GM12874 (cell line): ENCODE data around the gene CREBBP.

Experiments used
- CTCF ChIP-seq: IDR thresholded peaks from 2 replicates; pipeline ENCODE4 v1.5.1; 2011; ENCODE audit warnings: low read depth, mild to moderate bottlenecking, control low read depth, low read length, moderate library complexity; ENCODE audit not compliant: insufficient read depth

CREBBP gene

GRCh38 chr16:3837851-3838586 is 42.5 kb downstream of the CREBBP start:
- no peak for TF ChIP-seq CTCF

- TF ChIP-seq CTCF = no peak
Measured at GRCh38 chr16:3836641-3837040, 43.9 kb downstream of the CREBBP start.

GRCh38 chr16:3835089-3835602 is 45.4 kb downstream of the CREBBP start:
- TF ChIP-seq CTCF = no peak

GRCh38 chr16:3832668-3833067 is 47.8 kb downstream of the CREBBP start:
- TF ChIP-seq CTCF = no peak

- TF ChIP-seq CTCF = no peak
Measured at GRCh38 chr16:3830625-3831254, 49.8 kb downstream of the CREBBP start.

GRCh38 chr16:3829631-3830536 is 50.6 kb downstream of the CREBBP start:
- TF ChIP-seq CTCF = no peak

- TF ChIP-seq CTCF = no peak
Measured at GRCh38 chr16:3825940-3826339, 54.6 kb downstream of the CREBBP start.
